GM12874 (cell line): ENCODE measurements around the gene TMPRSS3.

Experiments
- CTCF ChIP-seq: IDR thresholded peaks from 2 replicates; pipeline ENCODE4 v1.5.1; 2011; ENCODE audit warnings: low read depth, mild to moderate bottlenecking, control low read depth, low read length, moderate library complexity; ENCODE audit not compliant: insufficient read depth

TMPRSS3 gene

GRCh38 chr21:42433946-42434551, 38.2 kb upstream of the TMPRSS3 start:
- TF ChIP-seq CTCF: no peak

GRCh38 chr21:42432695-42433094, 36.8 kb upstream of the TMPRSS3 start:
- TF ChIP-seq CTCF: no peak

- no peak for TF ChIP-seq CTCF
Measured at GRCh38 chr21:42431196-42431595, 35.3 kb upstream of the TMPRSS3 start.

- no peak for TF ChIP-seq CTCF
Measured at GRCh38 chr21:42430521-42430920, 34.7 kb upstream of the TMPRSS3 start.

GRCh38 chr21:42429856-42430255, 34.0 kb upstream of the TMPRSS3 start:
- TF ChIP-seq CTCF: no peak

GRCh38 chr21:42429021-42429420, 33.2 kb upstream of the TMPRSS3 start:
- no peak for TF ChIP-seq CTCF

- TF ChIP-seq CTCF: no peak
Measured at GRCh38 chr21:42427809-42428419, 32.1 kb upstream of the TMPRSS3 start.
